Left lobe of liver (tissue), 2 donors: ENCODE measurements around the gene GAS2L1. TPM values are rescaled to one million over a fixed set of nuclear protein-coding genes. Genes with fewer than 3 reads are reported as not detected.

Experiments
- ATAC-seq: fragments of 200-7000 bp; cut with Tn5 transposase; one replicate; pipeline ENCODE4 v1.9.1; 2020; ENCODE audit warnings: mild to moderate bottlenecking, moderate library complexity
- DNase-seq: peaks from one replicate; pipeline ENCODE4 v3.0.0-alpha.2; 2020; ENCODE audit warnings: low spot score
- total RNA-seq: library from RNA; stranded (reverse); gene quantifications from one replicate; pipeline ENCODE4 v1.2.1, GENCODE V29; 2021
- donor health status: DM: no; HTN: no; CAD: no; lungs with moderate emphysema.
- donor health status: DM: no; HTN: yes; CAD: no.

GAS2L1 gene
- total RNA-seq, 1 donor from 2014 or later = 14.3 TPM

- no peak for DNase-seq
- ATAC-seq = no peak
Measured at GRCh38 chr22:29308148-29308790, 1.8 kb downstream of the GAS2L1 start.

- no peak for DNase-seq
- no peak for ATAC-seq
Measured at GRCh38 chr22:29308791-29309262, 2.4 kb downstream of the GAS2L1 start.

DNA sequence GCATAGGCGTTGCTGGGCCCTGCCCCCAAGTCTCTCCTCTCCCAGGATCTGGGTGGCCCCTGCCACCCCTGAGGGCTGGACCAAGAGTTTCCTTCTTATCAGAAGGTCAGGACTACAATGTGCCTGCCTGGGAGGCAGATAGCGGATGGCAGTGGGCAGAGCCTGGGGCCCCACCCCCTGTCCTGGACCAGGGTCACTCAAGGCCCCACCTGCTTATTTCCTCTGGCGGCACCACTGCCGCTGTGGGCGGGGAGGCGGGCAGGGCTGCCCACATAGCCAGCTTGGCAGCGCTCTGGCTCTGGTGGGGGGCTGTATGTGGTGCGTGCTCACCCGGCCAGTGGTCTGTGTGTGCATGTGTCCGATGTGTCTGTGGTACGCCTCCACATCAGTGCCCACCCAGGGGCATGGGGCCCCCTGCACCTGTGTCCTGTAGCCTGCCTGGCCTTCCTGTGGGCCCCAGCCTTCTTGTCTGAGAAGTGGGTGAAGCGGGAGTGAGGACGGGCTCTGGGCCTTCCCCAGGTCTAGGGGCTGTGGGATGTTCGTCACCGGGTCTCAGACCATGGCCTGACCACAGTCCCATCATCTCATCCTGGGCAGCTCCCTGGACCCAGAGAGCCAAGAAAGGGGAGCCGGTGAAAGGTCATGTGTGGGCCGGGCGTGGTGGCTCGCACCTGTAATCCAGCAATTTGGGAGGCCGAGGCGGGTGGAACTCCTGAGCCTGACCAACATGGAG is 3.0 kb downstream of the GAS2L1 start:
- DNase-seq = no peak
- ATAC-seq = no peak

GRCh38 chr22:29310065-29310862 is 3.8 kb downstream of the GAS2L1 start:
- DNase-seq (no peak), ATAC-seq (no peak)

DNA sequence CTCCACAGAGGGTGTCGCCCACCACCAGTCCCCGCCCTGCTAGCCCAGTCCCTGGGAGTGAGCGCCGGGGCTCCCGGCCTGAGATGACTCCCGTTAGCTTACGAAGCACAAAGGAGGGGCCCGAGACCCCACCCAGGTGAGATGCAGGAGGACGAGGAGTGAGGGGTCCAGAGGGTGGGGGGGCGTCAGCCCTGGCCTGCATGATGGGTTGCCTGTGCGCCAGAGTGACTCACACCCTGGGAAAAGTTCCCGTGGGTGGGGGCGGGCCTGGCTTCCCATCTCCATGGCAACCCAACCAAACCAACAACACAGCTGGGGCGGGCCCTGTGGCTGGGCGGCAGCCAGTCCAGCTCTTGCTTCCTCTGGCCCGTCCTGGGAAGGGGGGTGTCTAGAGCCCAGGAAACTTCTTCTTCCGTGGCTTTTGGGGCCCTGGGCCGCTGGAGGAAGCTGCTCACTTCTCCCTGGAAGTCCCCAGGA is 4.5 kb downstream of the GAS2L1 start:
- ATAC-seq = peak; percentile 62
- DNase-seq = peak; percentile 92

- DNase-seq (peak; percentile 51), ATAC-seq (no peak)
Measured at GRCh38 chr22:29311464-29312217, 5.2 kb downstream of the GAS2L1 start.

- DNase-seq (peak; percentile 43), ATAC-seq (no peak)
Measured at GRCh38 chr22:29312218-29313125, 6.0 kb downstream of the GAS2L1 start.

GRCh38 chr22:29313126-29313575 is 6.7 kb downstream of the GAS2L1 start:
- DNase-seq (peak; percentile 44), ATAC-seq (peak; percentile 7)

DNA sequence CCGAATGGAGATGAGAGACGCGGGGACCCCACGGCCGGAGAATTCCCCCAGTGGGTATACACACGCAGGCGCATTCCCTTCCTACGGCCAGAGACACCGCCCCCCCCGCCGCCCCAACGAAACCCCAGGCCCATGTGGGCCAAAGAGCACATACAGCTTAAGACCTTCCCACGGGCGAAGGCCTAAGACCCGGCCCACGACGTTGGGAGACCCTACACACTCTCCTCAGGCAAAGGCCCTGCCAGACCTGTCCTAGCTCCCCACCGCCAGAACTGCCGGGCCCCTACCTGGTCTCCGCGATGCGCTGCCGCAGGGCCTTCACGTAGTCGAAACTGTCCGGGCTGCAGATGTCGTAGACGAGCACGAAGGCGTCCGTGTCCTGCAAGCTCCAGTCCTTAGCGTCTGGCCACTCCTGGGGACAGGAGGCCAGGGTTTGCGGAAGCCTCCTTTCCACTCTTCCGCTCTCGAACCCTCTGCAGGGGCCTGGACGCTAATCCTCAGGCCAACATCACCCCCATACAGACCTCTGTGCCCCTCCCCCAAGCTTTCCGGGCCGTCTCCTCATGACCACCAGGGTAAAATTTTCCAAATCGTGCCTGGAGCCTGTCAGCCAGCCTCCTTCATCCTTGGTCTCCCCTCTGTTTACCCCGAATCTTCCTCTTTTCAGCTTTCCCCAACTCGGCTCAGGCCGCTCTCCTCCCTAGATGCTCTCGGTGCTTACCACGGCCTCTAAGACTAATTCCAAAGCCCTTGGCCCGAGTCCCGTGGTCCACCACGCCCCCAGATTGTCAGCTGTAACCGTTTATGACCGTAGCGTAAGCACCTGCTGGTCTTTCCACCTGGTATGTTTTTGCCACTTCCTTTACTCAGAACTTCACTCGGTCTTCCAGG is 7.4 kb downstream of the GAS2L1 start:
- DNase-seq (no peak), ATAC-seq (no peak)

DNA sequence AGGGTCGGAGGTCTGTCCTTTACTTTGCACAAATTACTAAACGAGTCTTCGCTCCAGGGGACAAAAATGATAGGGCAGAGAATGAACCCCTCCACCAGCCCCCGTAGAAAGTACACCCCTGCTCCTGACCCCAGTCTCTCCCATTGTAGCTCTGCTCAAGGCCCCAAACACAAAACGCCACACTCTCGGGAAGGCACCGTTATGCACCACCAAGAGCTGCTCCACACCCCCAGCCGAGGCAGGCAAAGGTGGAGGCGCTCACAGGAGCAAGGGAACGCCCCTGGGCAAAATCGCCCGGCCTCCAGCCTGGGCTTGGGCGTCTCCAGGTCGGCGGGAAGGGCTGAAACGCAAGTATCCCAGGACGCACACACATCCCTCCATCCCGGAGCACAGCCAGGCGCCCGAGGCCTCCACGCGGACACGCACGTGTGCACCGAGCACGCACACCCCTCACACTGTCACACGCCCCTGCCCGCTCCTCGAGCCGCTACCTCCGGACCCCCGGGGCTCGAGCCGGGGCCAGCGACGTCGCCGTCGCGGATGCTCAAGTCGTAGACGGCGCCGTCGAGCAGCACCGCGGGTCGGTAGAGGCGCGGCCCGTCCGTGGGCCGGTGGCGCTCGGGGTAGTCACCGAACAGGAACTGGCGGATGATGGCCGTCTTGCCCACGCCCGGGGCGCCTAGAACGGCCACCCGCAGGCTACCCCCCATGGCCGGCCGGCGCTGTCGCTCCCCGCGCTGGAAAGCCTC is 8.3 kb downstream of the GAS2L1 start:
- DNase-seq = no peak
- ATAC-seq = no peak

DNA sequence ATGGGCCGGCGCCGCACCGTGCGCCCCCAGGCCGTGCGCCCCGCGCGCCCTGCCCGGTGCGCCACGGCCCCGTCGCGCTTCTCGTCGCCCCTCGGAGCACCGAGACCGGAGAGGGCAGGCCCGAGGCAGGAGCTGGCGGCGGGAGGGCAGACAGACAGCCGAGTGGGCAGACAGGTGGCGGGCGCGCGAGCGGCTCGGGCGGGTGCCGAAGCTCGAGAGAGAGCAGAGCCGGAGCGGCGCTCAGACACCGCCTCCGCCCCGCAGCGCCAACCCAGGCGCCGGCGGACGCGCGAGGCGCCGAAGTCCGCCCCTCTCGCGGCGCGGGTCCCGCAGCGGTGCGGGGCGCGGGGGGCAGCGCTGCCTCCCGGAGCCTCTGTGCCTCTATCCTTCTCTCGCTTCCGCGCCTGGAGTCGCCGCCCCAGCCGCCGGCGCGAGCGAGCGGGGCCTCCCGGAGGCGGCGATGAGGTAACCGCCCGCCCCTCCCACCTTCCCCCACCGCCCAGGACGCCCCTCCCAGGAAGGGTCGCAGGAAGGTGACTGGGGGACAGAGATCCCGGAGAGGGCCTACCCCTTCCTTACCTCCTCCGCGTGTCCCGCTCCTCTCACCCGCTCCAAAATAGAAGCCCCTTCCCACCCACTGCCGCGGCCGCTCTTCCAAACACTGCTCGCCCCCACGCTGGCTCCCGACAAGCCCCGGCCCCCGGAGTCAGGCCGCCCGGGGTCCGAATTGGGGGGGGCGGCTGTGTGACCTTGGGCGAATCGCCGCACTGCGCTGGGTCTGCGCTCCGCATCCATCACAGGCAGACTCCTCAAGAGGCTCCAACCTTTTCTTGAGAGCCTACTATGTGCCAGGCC is 9.1 kb downstream of the GAS2L1 start, which contains the start of gene RASL10A:
RASL10A (minus strand) TSS at position 412 of the 855 bp plus-strand sequence. CDS start 451 bp downstream, outside the sequence.
- DNase-seq (no peak), ATAC-seq (no peak)

DNA sequence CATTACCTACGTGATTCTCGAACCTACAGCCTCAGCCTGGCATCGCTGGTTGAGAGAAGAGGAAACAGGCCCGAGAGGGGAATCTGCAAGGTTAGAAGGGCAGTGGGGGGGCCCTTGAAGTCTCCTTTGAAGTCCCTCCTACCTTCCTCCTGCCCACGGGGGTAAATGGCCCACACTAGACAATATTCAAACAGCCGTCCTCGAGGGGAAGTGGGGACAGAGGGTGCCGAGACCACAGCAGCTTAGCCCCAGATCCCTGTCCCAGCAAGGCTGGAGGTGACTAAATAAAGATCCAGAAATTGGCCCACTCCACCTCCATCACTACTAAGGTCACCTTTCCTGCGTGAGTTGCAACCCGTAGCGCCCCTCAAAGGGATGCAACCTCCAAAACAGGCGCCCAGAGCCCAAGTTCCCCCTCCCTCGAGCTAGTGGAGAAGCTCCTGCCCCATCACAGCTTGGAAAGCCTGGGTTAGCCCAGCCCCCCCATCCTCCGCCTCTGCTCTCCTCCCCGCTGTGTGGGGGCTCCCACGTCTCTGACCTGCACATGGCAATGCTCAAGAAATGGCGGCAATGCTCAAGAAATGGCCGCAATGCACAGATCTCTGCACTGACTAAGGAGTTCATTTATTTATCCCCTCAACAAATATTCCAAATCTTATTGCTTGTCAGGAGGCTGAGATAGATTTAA is 9.8 kb downstream of the GAS2L1 start:
- DNase-seq = no peak
- ATAC-seq = no peak

DNA sequence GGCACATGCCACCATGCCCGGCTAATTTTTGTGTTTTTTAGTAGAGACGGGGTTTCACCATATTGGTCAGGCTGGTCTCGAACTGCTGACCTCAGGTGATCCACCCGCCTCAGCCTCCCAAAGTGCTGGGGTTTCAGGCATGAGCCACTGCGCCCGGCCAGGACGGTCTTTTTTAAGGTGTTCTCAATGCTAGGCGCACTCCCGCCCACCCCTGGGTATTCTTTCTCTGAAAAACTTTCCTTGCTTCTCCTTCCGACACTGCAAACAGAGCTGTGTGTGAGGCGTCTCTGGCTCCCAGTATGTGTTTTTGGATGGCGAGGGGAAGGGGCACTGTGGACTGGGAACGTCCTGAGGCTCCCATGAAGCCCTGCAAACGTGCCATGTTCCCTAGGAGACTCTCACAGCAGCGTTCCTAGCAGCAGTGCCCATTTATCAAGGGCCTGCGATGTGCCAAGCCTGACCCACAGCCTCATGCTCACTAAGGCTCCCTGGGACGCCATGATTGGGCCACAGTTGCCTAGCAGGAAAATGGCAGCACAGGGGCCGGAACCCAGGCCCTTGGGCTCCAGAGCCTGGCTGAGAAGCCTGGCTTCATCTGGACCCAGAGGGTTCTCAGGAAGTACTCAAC is 11.5 kb downstream of the GAS2L1 start:
- no peak for DNase-seq

DNA sequence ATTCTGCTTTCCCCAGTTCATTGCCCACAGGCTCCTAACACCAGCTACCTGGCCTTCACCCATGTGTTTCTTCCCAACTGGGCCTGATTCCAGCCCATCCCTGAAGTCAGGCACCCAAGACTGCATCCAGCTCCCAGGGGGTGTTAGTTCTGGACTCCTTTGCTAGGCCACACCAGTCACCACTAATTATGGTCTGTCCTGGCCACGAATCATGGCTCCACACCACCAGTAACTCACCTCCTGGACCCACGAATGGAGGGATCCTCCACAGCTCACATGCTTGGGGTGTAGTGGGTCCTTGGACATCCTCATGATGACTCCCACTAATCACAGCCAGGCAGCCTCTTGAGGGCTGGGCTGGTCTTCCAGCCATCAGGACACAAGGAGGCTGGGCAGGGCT is 12.6 kb downstream of the GAS2L1 start:
- ATAC-seq = no peak
- no peak for DNase-seq

More for the DNA sequence above, 11.5 kb downstream of the GAS2L1 start:
- ATAC-seq = no peak

GRCh38 chr22:29320546-29320945 is 14.1 kb downstream of the GAS2L1 start:
- ATAC-seq = no peak
- DNase-seq = no peak

DNA sequence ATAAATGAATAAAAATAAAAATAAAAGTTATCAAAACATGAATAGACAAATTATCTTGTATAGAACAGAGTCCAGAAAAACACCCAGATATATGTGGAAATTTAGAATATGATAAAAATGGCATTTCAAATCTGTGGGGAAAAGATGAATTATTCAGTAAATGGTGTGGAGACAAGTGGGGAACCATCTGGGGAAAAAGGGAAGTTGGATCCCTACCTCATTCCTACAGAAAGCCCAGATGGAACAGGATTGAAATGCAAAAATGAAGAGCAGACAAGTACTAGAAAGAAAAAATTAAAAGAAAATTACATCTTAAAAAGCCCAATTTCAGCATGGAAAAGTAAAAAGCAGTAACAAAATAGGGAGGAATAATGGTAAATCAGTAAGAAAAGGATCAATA is 17.2 kb downstream of the GAS2L1 start:
- DNase-seq = no peak

More for the DNA sequence above, 17.2 kb downstream of the GAS2L1 start:
- ATAC-seq = no peak
